ENCODE results near the gene CEP57L1. TPM values are rescaled to one million over a fixed set of nuclear protein-coding genes. Genes with fewer than 3 reads are reported as not detected.
"Not testable (repeated sequence)": the region's sequence is repeated elsewhere in the genome, so short reads cannot be mapped to it uniquely, and the experiment has no call there.

Gene CEP57L1
- total RNA-seq, 1 donor from 2014 or later = 6.2 TPM

- intact Hi-C loops (cut with micrococcal nuclease) = no loop called here
- peaks cover 18% of the 10 kb centered on the region for H3K36me3 ChIP-seq
- no peaks in the 10 kb centered on the region for H3K4me1 ChIP-seq
- H3K27me3 ChIP-seq (ENCODE audit: low read depth) = no peaks in the 10 kb centered on the region
- no peak overlapping the region for H3K4me3 ChIP-seq
- H3K27ac ChIP-seq (replicated peaks) = no peak overlapping the region
- TF ChIP-seq, protein P1, sequence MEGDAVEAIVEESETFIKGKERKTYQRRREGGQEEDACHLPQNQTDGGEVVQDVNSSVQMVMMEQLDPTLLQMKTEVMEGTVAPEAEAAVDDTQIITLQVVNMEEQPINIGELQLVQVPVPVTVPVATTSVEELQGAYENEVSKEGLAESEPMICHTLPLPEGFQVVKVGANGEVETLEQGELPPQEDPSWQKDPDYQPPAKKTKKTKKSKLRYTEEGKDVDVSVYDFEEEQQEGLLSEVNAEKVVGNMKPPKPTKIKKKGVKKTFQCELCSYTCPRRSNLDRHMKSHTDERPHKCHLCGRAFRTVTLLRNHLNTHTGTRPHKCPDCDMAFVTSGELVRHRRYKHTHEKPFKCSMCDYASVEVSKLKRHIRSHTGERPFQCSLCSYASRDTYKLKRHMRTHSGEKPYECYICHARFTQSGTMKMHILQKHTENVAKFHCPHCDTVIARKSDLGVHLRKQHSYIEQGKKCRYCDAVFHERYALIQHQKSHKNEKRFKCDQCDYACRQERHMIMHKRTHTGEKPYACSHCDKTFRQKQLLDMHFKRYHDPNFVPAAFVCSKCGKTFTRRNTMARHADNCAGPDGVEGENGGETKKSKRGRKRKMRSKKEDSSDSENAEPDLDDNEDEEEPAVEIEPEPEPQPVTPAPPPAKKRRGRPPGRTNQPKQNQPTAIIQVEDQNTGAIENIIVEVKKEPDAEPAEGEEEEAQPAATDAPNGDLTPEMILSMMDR (IDR thresholded peaks at IDR 0.05; ENCODE audit: borderline replicate concordance) = no peak
- no peaks in the 10 kb centered on the region for H3K9me3 ChIP-seq (replicated peaks)
- DNase-seq = no peak
These were observed 43.8 kb downstream of the CEP57L1 start for GRCh38 chr6:109139109-109139508.

- peaks cover 23% of the 10 kb centered on the region for H3K36me3 ChIP-seq
- DNase-seq; intact Hi-C loops (cut with micrococcal nuclease): not testable (repeated sequence)
These were observed 46.8 kb downstream of the CEP57L1 start for GRCh38 chr6:109142067-109142466.

DNA sequence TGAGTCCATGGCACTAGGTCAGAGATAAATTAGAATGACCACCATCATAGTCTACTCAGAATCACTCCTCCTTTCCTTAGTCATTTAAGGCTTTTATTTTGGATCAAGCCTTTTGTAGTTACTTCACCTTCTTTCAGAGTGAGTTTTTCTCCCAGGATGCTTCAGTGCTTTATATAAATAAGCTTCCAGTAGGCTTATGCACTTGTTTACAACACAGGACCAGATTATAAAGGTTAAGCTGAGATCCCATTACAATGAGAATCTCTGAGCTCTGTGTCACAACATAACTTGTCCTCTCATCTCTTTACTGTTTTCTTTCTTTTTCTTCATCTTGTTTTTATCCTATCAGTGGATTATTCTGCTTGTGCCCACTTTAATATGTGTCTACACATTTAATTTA is 47.9 kb downstream of the CEP57L1 start:
- no peak overlapping the region for H3K27ac ChIP-seq (replicated peaks)
- peaks cover 32% of the 10 kb centered on the region for H3K36me3 ChIP-seq
- no peaks in the 10 kb centered on the region for H3K27me3 ChIP-seq (ENCODE audit: low read depth)
- intact Hi-C loops (cut with micrococcal nuclease) = no loop called here
- H3K4me3 ChIP-seq = no peak overlapping the region
- DNase-seq = no peak
- TF ChIP-seq, protein P1 (IDR thresholded peaks at IDR 0.05; ENCODE audit: borderline replicate concordance) = no peak
- no peaks in the 10 kb centered on the region for H3K9me3 ChIP-seq (replicated peaks)
- H3K4me1 ChIP-seq = no peaks in the 10 kb centered on the region

More at GRCh38 chr6:109142067-109142466, 46.8 kb downstream of the CEP57L1 start:
- not testable (repeated sequence) for H3K27ac ChIP-seq (replicated peaks); H3K4me1 ChIP-seq; H3K4me3 ChIP-seq; H3K9me3 ChIP-seq (replicated peaks); H3K27me3 ChIP-seq (ENCODE audit: low read depth)

GRCh38 chr6:109148251-109148650 is 52.9 kb downstream of the CEP57L1 start:
- H3K27ac ChIP-seq (replicated peaks); H3K9me3 ChIP-seq (replicated peaks); H3K4me1 ChIP-seq; intact Hi-C loops (cut with micrococcal nuclease); H3K4me3 ChIP-seq; H3K27me3 ChIP-seq (ENCODE audit: low read depth); DNase-seq: not testable (repeated sequence)
- peaks cover 35% of the 10 kb centered on the region for H3K36me3 ChIP-seq

DNA sequence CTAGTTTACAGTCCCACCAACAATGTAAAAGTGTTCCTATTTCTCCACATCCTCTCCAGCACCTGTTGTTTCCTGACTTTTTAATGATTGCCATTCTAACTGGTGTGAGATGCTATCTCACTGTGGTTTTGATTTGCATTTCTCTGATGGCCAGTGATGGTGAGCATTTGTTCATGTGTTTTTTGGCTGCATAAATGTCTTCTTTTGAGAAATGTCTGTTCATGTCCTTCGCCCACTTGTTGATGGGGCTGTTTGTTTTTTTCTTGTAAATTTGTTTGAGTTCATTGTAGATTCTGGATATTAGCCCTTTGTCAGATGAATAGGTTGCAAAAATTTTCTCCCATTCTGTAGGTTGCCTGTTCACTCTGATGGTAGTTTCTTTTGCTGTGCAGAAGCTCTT is 53.4 kb downstream of the CEP57L1 start:
- H3K4me3 ChIP-seq; H3K9me3 ChIP-seq (replicated peaks); intact Hi-C loops (cut with micrococcal nuclease); H3K27ac ChIP-seq (replicated peaks); DNase-seq; H3K4me1 ChIP-seq; H3K27me3 ChIP-seq (ENCODE audit: low read depth): not testable (repeated sequence)
- H3K36me3 ChIP-seq = peaks cover 35% of the 10 kb centered on the region

- no peak for DNase-seq
- intact Hi-C loops (cut with micrococcal nuclease) = no loop called here
- Histone ChIP-seq H3K9me3 (replicated peaks) (peaks cover 9% of the 10 kb centered on the region), H3K36me3 (peaks cover 61% of the 10 kb centered on the region), H3K4me1 (no peaks in the 10 kb centered on the region), H3K27me3 (ENCODE audit: low read depth) (no peaks in the 10 kb centered on the region), H3K4me3 (no peak overlapping the region), H3K27ac (replicated peaks) (no peak overlapping the region)
- TF ChIP-seq, protein P1 (IDR thresholded peaks at IDR 0.05; ENCODE audit: borderline replicate concordance) = no peak
These were observed 58.4 kb downstream of the CEP57L1 start for GRCh38 chr6:109153752-109154151.

- Histone ChIP-seq H3K27ac (replicated peaks) (no peak overlapping the region), H3K36me3 (peaks cover 26% of the 10 kb centered on the region), H3K4me3 (no peak overlapping the region), H3K9me3 (replicated peaks) (no peaks in the 10 kb centered on the region), H3K4me1 (no peaks in the 10 kb centered on the region), H3K27me3 (ENCODE audit: low read depth) (no peaks in the 10 kb centered on the region)
- TF ChIP-seq, protein P1 (IDR thresholded peaks at IDR 0.05; ENCODE audit: borderline replicate concordance) = no peak
- no peak for DNase-seq
- intact Hi-C loops (cut with micrococcal nuclease) = no loop called here
These were observed 69.0 kb downstream of the CEP57L1 start for GRCh38 chr6:109164331-109164730.

All from left ventricle myocardium inferior (tissue), 1 donor.